ENCODE data around the gene SPTBN4.

The SPTBN4 gene

GRCh38 chr19:40567040-40567749 is 100.4 kb downstream of the SPTBN4 start:
- no peak for DNase-seq

GRCh38 chr19:40567750-40568494 is 101.1 kb downstream of the SPTBN4 start:
- DNase-seq = no peak

- DNase-seq = peak; percentile 97
These were observed 103.7 kb downstream of the SPTBN4 start for GRCh38 chr19:40570313-40571004.

GRCh38 chr19:40571005-40571318 is 104.2 kb downstream of the SPTBN4 start:
- no peak for DNase-seq

GRCh38 chr19:40571831-40572495 is 105.2 kb downstream of the SPTBN4 start:
- DNase-seq = no peak

GRCh38 chr19:40575326-40575725 is 108.5 kb downstream of the SPTBN4 start:
- DNase-seq = no peak

- DNase-seq = no peak
These were observed 109.4 kb downstream of the SPTBN4 start for GRCh38 chr19:40576151-40576584.

GRCh38 chr19:40576585-40577451 is 110.0 kb downstream of the SPTBN4 start, which contains the start of gene SHKBP1:
Gene SHKBP1, plus strand, starts transcription at chr19:40576873. Its CDS starts 27 bp downstream, at chr19:40576900.
- peak; percentile 82 for DNase-seq

GRCh38 chr19:40578442-40578908 is 111.7 kb downstream of the SPTBN4 start:
- DNase-seq = no peak

- no peak for DNase-seq
These were observed 113.8 kb downstream of the SPTBN4 start for GRCh38 chr19:40580619-40581018.

- no peak for DNase-seq
These were observed 114.7 kb downstream of the SPTBN4 start for GRCh38 chr19:40581531-40581930.

- DNase-seq = no peak
These were observed 115.7 kb downstream of the SPTBN4 start for GRCh38 chr19:40582467-40582866.

GRCh38 chr19:40583283-40583682 is 116.5 kb downstream of the SPTBN4 start:
- no peak for DNase-seq

- DNase-seq = no peak
These were observed 117.2 kb downstream of the SPTBN4 start for GRCh38 chr19:40584007-40584406.

GRCh38 chr19:40585241-40585981 is 118.6 kb downstream of the SPTBN4 start:
- no peak for DNase-seq

GRCh38 chr19:40585982-40586422 is 119.2 kb downstream of the SPTBN4 start:
- DNase-seq = no peak

- DNase-seq = no peak
These were observed 119.8 kb downstream of the SPTBN4 start for GRCh38 chr19:40586611-40587010.

- DNase-seq = no peak
These were observed 121.5 kb downstream of the SPTBN4 start for GRCh38 chr19:40588110-40588854.

GRCh38 chr19:40588926-40589569 is 122.2 kb downstream of the SPTBN4 start:
- DNase-seq = no peak

Measured in NCI-H2107 (cell line).